Lower leg skin (tissue), 3 donors: Measurements from ENCODE around the gene LIMK2.

Experiments
- POLR2A ChIP-seq, 2 donors: fragments of 450-650 bp; IDR thresholded peaks; one replicate each; pipeline ENCODE4 v1.6.1; 2016 to 2017; ENCODE audit warnings: antibody characterized with exemption in 2 of 2, mild to moderate bottlenecking in 1 of 2, moderate library complexity in 1 of 2
- TF ChIP-seq, protein P1 (sequence below), 3 donors: fragments of 450-650 bp; IDR thresholded peaks; one replicate each; pipeline ENCODE4 v1.5.1; 2016; ENCODE audit warnings: antibody characterized with exemption in 3 of 3, mild to moderate bottlenecking in 3 of 3, moderate library complexity in 2 of 3

DNA sequence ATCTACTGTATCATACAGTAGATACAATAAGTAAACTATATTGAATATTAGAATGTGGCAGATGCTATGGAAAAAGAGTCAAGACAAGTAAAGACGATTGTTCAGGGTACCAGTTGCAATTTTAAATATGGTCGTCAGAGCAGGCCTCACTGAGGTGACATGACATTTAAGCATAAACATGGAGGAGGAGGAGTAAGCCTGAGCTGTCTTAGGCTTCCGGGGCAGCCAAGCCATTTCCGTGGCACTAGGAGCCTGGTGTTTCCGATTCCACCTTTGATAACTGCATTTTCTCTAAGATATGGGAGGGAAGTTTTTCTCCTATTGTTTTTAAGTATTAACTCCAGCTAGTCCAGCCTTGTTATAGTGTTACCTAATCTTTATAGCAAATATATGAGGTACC, 65.6 kb downstream of the LIMK2 start:
- TF ChIP-seq, protein P1, sequence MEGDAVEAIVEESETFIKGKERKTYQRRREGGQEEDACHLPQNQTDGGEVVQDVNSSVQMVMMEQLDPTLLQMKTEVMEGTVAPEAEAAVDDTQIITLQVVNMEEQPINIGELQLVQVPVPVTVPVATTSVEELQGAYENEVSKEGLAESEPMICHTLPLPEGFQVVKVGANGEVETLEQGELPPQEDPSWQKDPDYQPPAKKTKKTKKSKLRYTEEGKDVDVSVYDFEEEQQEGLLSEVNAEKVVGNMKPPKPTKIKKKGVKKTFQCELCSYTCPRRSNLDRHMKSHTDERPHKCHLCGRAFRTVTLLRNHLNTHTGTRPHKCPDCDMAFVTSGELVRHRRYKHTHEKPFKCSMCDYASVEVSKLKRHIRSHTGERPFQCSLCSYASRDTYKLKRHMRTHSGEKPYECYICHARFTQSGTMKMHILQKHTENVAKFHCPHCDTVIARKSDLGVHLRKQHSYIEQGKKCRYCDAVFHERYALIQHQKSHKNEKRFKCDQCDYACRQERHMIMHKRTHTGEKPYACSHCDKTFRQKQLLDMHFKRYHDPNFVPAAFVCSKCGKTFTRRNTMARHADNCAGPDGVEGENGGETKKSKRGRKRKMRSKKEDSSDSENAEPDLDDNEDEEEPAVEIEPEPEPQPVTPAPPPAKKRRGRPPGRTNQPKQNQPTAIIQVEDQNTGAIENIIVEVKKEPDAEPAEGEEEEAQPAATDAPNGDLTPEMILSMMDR (IDR thresholded peaks at IDR 0.05): no peak
- TF ChIP-seq POLR2A (IDR thresholded peaks at IDR 0.05): no peak
